Activated CD8-positive, alpha-beta memory T cell treated with anti-CD3 and anti-CD28 coated beads for 48 hours (primary cell): ENCODE data around the gene SSTR3.

ENCODE experiments used
- DNase-seq, 3 experiments: peaks; one replicate each; pipeline ENCODE4 v3.0.0-alpha.2; 2020; ENCODE audit warnings: low read depth in 2 of 3, low spot score in 2 of 3

The SSTR3 gene

DNA sequence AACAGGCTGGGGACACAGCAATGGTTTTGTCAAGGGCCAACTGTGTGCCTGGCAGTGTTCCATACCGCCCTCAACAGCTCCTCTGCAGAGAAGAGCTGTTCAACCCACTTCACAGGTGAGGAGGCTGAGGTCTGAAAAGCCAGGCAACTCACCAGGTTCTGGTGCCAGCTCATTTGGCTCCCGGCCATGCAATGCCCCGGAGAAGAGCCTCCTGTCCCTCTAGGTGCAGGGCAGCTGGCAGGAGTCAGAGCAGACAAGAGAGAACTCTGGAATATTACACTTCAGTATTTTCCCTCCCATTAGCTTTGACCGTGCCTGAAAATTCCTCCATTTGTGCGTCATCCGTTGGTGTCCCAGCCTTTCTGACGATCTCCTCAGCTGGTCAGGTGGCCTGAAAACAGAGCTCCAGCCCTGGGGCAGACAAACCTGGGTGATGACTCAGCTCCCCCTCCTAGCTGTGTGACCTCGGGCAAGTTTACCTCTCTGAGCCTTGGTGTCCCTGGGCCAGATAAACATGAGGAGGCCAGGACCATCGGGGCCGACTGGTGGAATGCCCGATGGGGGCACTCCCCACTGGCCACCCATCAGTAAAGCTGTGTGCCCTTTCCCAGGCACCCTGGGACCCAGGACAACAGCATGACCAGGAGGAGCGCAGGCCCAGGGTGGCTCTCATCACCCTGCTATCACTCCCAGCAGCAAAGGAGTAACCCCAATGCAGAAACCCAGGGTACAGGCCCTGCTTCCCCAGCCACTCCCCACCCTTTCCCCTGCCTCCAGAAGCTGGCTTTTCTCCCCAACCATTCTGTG lies 14.6 kb downstream of the SSTR3 start:
- DNase-seq: no peak

DNA sequence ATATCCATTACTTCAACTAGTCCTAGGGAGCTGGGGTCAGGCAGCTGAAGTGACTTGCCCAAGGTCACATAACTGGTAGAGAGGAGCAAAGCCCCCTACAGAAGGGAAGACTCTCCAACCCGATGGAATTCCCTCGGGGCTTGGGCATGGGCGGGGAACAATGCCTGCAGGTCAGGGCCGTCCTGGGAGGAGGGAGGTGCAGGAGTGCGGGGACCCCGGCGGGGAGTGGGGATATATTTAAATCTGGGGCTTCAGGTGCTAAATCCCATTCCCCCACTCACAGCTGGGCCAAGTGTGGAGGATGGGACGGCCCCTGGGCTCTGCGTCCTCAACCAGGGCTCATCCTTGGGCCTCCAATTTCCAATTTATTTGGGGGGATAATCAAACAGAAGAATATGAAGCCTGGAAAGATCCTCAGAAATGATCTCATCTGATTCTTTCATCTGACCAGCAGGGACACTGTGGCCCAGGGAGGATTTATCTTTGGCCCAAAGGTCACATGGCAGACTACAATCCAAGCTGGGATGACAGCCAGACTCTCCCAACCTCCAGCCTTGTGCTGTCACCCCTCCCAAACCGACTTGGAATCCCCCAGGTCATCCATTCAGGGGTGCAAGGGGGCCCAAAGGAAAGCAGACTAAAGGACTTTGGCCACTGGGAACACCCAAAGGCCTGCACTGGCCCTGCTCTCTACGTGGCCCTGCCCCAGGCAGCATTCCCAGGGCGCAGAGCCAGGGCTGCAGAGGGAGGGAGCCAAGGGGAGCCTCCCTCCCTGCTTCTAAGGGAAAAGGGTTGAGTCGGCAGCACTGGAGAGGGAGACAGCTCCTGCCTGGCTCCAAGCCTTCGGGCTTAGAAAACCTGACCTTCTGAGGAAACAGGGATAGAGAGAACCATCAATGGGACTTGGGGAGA lies 15.5 kb downstream of the SSTR3 start:
- DNase-seq: no peak

DNA sequence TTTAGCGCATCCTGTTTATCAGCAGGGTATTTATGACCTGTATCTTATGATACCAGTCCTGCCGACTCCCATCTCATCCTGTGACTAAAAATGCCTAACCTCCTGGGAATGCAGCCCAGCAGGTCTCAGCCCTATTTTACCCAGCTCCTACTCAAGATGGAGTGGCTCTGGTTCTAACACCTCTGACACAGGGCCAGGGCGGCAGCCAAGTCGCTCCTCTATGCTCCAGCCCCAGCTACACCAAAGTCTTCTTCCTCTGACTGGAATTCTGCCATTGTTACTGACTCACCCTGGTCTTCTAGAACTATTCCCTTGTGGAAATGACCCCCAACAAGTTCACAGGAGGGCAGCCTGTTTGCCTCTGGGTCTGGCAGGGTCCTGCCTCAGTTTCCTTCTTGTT lies 16.4 kb downstream of the SSTR3 start:
- DNase-seq: no peak

DNA sequence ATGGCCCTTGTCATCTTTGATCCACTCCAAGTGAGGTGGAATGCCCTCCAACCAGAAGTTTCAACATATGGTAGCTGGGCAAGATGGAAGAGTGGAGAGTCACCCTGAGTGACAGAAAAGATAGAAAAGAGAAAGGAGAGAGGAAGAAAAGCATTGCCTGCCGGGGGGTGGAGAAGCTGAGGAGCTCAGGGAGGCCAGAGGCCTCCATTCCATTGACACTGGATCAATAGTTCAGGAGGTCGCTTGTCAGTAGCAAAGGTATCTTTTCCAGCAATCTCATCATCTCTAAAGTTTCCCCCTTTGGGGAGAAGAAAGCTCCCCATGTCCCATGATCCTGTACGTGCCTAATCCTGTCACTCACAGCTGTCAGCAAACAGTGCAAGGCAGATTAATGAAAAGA lies 17.5 kb downstream of the SSTR3 start:
- DNase-seq: no peak

DNA sequence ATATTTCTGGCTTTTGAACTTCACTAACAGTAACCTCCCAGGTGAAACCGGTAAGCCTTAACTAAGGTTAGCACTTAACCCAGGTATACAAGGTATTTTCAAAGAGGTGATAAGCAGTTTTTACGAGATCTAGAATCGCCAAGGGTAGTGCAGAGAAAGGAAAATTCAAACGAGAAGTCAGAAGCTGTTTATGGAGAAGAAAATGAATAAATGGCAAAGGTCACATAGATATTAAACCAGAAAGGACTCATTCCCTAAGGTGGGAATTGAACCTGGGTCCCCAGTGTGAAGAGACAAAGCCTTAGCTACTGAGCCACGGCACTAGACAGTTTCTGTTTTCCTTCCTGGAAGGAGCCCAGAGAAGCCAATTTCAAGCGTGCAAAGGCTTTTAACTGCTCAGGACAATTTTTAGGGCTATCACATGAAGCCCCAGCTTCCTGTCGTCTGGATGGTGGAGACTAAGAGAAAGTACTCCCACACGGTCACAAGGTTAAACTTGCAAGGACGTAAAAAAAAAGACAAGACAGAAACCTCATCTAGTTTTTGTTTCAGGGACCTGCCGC lies 18.6 kb downstream of the SSTR3 start:
- DNase-seq: peak in 2 of 3 experiments; percentile 43 to 44

DNA sequence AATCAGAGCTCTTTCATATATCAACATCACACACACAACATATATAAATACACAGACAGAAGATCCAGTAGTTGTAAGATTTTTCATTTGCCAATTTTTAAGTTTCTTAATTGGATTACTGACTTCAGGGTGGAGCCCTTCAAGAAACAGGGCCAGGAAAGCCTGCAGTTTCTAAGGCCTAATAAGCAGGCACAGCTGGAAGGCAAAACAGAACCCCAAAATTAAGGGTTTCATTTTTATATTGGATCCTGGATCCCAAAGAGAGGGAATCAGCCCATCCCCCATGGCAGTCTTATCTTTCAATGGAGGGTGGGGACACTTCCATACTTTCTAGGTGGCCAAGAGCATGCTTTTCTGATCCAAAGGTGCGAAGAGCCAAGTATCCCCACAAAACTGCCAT lies 19.5 kb downstream of the SSTR3 start:
- DNase-seq: no peak

DNA sequence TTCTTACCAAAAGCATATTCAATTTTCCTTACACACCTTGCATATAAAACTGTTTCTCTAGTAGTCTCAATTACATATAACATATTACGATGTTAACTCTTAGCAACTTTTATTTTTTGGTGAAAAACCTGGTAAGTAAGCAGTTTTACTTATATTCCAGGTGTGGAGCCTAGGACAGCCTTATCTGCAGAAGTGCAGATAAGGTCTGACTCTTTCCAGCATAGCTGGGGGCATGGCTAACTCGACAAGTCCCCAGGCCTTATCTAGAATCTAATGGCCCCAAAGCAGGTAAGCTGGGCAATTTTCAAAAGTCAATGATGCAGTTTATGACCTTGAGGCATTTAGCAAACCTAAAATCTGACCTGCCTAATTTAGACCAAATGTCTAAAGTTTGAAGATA lies 20.1 kb downstream of the SSTR3 start:
- DNase-seq: no peak

DNA sequence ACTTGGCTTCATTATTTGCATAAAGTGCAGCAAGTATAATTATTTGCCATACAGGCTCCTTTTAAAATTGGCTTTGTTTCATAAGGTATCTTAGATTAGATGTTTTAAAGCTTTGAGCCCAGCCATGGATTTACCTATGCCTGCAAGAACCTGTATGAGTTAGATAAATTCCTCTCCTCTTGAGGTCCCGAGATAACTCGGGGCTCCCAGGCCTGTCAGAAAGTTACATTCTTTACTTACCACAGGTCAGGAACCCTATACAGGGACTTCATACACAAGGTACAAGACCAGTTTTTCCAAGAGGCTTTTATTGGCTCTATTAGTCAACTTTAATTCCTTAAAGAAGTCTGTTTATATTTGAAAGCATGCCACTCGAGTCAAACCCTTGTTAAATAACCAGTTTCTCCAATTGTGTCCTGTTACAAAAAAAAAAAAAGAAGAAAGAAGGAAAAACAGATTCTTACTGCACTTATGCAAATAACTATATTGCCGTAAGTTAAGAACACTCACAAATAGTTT lies 22.0 kb downstream of the SSTR3 start:
- DNase-seq: no peak

DNA sequence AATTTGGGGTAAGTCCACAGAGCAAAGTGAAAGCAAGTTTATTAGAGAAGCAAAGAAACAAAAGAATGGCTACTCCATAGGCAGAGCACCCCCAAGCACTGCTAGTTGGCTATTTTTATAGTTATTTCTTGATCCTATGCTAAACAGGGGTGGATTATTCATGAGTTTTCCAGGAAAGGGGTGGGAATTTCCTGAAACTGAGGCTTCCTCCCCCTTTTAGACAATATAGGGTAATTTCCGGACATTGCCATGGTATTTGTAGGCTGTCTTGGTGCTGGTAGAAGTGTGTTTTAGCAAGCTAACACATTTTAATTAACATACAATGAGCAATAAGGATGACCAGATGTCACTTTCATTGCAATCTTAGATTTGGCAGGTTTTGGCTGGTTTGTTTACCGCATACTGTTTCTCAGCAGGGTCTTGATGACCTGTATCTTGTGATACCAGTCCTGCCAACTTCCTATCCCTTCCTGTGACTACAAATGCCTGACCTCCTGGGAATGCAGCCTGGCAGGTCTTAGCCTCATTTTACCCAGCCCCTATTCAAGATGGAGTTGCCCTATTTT lies 23.3 kb downstream of the SSTR3 start:
- no peak for DNase-seq

DNA sequence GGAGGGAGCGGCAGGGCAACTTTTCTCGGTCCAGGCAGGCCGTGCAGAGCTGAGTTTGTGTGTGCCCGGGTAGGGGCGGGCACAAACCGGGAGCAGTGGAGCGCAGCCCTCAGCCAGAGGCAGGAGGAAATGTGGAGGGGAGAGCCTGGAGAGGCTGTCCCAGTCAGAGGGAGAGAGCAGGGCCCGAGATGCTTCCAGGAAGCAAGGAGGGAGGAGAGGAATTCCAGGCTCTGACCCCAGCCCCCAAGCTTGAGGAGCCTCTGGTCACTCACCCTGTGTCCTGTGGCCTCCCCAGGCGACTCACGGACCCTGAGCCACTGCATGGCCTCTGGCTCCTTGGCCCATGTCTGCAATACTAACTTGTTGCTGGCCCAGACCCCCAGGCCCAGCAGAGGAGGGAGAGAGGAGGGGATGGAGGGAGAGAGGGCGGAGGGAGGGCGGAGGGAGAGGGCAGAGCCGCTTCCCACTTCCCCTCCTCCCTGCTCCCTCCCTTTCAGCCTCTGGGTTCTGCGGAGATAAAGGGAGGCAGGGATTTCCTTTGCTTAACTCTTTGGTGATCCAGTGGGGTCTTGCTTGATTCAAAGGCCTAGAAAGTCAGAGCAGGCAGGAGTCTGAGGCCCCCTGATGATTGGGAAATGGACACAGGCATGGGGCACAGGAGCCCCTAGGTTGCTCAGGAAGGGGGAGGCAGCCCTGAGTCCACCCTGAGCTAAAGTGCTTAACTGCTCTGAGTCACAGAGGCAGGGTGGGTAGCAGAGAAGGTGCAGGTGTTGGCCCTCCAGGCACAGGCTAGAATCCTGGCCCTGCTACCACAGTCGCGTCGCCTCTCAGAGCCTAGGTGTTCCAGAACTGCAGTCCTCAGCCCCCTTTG lies 24.2 kb downstream of the SSTR3 start, which contains the start of gene C1QTNF6:
C1QTNF6 (minus strand) TSS at position 357 of the 871 bp plus-strand sequence; CDS start at position 323, 34 bp downstream.
- DNase-seq: no peak

DNA sequence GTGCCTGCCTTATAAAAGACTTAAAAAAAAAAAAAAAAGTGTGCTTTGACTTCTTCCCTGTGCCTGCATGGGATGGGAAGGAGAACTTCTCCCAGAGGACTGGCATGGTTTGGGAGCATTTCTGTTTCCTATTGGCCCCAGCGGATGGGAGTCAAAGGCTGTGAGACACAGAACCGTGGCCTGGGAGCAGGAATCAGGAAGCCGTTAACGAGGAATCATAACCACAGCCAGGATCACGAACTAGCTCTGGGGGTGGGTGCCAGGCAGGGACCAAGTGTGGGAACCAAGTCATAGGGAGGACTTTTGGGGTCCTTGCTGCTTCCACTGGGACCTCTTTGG lies 24.8 kb downstream of the SSTR3 start:
- no peak for DNase-seq

DNA sequence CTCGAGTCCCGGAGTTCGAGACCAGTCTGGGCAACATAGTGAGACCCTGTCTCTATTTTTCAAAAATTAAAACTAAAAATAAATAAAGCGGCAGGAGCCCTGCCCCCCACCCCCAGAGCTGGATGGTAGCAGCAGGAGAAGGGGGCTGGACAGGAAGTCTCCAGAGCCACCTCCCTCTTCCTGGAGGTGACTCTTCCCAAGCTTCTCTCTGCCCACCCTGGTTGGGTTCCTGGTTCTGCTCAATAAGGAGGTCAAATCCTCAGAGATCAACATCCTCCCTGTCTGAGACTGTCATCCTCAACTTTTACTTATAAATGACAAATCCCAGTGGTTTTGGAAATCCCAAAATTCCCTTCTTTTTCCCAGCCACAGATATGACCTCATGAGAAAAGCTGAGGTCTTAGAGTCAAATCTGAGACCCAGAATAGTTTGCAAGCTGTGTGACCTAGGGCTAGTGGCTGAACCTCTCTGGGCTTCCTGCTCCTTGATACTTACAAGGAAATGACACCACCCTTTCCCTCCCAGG lies 25.2 kb downstream of the SSTR3 start:
- DNase-seq: no peak

DNA sequence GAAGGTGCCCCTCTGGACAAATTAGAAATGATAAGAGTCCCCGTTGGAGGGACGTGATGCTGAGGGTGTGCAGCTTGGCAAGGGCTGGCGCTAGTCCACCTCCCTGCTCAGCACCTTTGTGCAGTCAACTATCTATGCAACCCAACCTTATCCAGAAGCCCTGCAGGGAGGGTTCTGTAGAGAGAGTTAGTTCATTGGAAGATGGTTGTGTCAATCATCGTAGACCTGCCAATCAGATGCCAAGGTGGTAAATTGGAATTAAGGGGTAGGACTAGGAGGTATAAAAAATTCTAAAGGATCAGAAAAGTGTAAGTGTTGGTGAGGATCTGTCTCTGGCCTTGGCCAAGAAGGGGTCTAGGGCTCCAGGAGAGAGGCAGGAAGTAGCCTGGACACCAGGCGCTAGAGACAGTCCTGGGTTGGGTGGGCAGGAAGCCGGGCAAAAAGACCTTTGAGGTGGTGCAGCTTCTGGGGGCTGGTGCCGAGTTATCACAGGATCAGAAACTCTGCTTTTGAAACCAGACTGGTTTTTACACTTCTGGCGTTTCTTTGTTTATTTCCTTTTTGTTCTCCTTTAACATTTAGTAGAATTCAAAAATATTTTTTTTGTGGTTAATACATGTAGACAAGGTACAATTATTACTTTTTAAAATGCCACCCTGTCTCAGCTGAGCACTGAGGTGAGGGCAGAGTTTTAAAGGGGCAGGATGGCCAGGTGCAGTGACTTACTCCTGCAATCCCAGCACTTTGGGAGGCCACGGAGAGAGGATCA lies 25.9 kb downstream of the SSTR3 start:
- DNase-seq: no peak

DNA sequence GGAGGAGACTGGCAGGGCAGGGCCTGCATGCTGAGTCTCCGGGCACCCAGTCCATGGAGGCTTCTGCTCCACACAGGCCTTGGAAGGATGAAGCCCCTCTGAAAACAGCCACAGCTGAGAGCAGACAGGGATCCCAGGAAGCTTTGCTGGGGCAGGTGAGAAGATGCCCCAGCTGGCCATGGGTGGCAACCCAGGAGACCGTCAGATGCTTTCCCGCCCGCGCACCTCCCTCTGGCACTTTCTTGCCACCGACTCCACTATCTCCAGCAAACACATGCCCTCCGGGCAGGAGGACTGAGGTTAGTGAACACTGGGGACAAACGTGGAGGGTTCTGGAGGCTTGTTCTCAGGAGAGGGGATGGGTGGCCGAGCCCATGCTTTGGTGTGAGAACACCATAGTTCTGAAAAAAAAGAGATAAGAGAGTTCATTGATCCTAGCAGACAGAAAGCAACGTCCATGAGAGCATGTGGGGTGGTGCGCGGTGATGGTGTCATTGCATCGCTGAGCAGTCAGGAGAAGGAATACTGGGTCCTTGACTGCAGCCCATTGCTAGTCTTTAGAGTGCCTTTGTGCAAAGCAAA lies 26.5 kb downstream of the SSTR3 start:
- no peak for DNase-seq

DNA sequence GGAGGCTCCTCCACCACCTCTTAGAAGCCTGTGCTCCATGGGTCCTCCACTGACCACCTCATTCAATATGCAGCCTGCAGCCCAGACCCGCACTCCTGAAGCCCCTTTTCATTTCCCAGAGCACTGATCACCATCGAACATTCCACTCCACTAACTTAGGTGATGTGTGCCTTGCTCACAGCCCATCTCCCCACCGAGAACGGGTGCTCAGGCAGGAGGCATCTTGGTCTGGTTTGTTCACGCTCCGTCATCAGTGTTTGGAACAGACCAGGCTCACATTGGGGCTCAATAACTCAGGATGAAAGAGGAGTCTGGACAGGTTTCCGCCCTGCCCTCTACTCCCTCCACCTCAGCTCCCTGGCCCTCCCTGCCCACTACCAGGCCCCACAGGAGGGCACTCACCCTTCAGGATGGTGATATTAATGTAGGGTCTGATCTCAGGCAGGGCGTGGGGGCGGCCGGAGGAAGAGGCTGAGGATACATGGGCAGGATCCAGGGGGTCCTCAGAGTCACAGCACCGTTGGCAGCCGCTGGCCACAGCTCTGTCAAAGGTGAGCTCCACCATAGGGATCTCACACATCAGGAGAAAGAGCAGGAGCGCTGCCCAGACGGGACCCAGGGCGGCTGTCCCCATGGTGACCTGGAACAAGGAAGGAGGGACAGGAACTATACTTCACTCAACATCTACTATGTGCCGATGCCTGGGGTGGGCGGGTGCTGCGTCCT lies 27.3 kb downstream of the SSTR3 start:
- no peak for DNase-seq

DNA sequence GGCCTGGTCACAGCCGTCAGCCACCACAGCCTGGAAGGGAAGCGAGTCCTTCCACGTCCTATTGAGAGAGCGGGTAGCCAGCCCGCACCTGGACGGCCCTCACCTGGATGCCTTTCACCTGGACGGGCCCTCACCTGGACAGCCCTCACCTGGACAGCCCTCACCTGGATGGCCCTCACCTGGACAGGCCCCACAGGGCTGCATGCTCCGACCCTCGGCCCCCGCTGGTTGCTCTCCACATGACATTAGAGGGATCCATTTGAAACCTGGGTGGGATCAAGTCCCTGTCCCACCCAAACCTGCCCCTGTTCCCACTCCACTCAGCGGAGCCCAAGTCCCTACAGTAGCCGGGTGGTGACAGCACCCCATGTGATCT lies 27.9 kb downstream of the SSTR3 start:
- no peak for DNase-seq

DNA sequence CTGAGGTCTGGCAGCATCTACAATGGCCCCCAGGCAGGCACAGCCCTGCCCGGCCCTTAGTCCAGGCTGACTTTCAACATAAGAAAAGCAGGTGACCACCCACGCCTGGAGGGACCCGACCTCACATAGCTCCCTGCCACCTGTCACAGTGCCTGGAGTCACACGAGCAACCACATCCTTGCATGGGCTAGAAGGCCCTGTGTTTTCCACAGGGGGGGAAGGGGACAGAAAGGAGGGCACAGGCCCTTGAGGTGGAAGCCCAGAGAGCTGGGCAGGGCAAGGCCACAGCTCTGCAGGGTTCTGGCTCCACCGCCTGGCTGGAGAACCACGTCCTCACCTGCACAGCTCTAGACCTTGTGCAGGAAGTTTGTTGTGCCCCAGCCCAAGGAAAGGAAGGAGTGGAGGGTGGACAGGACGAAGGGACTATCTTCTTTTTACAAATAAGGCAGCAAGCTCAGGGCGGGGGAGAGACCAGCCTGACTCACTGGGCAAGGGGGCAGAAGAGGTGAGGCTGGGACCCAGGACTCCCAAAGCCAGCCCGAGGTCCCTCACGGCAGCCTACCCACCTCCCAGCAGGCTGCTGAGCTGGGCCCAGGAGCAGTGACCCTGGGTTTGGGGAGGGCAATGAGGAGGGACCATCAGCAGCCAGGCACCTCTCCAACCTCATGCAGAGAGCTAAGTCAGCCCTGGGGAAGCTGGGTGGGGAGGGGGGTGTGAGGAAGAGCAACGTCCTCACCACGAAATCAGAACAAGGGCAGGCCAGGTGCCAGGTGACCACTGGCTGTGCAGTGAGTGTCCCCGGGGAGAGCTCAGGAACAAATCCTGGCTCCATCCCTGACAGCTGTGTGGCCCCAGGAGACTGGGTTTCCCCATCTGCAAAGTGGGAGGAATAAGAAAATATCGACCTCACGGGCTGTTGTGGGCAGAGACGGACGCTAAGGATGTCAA lies 28.6 kb downstream of the SSTR3 start:
- DNase-seq: no peak

DNA sequence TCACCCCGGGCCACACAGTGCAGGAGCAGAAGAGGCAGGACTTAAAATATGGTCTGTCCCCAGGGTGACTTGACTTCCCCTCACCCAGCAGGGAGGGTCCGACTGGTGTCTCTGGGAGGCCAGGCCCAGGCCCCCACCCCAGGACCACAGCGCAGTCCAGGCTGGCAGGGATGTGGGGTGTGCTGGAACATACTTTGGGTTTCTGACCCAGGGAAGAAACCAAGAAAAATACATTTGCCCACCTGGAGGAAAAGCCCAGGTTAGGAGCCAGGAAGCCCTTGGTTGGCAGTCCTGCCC lies 29.4 kb downstream of the SSTR3 start:
- DNase-seq: no peak
